ENCODE data around the gene OMD. TPM values are rescaled to one million over a fixed set of nuclear protein-coding genes. Genes with fewer than 3 reads are reported as not detected.

OMD gene
- total RNA-seq, 2 donors from 2014 or later = 200 TPM

DNA sequence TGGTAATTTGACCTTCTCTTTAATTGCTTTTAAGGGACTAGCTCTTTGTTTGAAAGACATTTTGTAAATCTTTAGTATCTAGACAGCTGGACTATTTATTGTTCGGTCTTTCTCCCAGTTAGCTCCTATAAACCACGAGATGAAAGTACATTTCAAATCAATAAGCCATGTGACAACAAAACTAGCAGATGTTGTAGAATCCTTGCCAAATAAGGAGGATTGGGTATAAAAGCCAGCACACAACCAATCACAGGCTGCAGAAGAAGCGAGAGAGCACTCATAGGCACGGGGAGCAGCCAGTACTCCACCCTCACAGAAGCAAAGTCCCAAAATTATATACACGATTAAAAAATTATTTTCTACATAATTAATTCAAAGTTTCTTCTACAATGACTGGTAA lies 8.1 kb upstream of the OMD start:
- TF ChIP-seq, protein P1, sequence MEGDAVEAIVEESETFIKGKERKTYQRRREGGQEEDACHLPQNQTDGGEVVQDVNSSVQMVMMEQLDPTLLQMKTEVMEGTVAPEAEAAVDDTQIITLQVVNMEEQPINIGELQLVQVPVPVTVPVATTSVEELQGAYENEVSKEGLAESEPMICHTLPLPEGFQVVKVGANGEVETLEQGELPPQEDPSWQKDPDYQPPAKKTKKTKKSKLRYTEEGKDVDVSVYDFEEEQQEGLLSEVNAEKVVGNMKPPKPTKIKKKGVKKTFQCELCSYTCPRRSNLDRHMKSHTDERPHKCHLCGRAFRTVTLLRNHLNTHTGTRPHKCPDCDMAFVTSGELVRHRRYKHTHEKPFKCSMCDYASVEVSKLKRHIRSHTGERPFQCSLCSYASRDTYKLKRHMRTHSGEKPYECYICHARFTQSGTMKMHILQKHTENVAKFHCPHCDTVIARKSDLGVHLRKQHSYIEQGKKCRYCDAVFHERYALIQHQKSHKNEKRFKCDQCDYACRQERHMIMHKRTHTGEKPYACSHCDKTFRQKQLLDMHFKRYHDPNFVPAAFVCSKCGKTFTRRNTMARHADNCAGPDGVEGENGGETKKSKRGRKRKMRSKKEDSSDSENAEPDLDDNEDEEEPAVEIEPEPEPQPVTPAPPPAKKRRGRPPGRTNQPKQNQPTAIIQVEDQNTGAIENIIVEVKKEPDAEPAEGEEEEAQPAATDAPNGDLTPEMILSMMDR (IDR thresholded peaks at IDR 0.05) = no peak
- DNase-seq (ENCODE audit: low spot score) (no peak), ATAC-seq (ENCODE audit: insufficient number of reproducible peaks, low FRiP score, low read depth) (no peak)
- Histone ChIP-seq H3K36me3 (no peaks in the 10 kb centered on the region), H3K4me3 (no peak overlapping the region), H3K4me1 (ENCODE audit: control insufficient read depth in 1 of 2, low read depth in 2 of 2) (no peaks in the 10 kb centered on the region), H3K9me3 (no peaks in the 10 kb centered on the region), H3K27ac (no peak overlapping the region), H3K27me3 (replicated peaks; ENCODE audit: insufficient read depth) (no peaks in the 10 kb centered on the region)

GRCh38 chr9:92429836-92430235 lies 5.6 kb upstream of the OMD start:
- Histone ChIP-seq H3K4me1 (ENCODE audit: control insufficient read depth in 1 of 2, low read depth in 2 of 2) (peaks cover 7 to 23% of the 10 kb centered on the region in 2 donors), H3K27me3 (replicated peaks; ENCODE audit: insufficient read depth) (no peaks in the 10 kb centered on the region), H3K4me3 (no peak overlapping the region), H3K36me3 (no peaks in the 10 kb centered on the region), H3K9me3 (no peaks in the 10 kb centered on the region), H3K27ac (no peak overlapping the region)
- ATAC-seq (ENCODE audit: insufficient number of reproducible peaks, low FRiP score, low read depth) = no peak
- no peak for DNase-seq (ENCODE audit: low spot score)
- TF ChIP-seq, protein P1 (IDR thresholded peaks at IDR 0.05) = no peak

GRCh38 chr9:92426501-92427145 lies 2.4 kb upstream of the OMD start:
- H3K9me3 ChIP-seq = no peaks in the 10 kb centered on the region
- DNase-seq (ENCODE audit: low spot score) (no peak), ATAC-seq (ENCODE audit: insufficient number of reproducible peaks, low FRiP score, low read depth) (no peak)
- H3K27me3 ChIP-seq (replicated peaks; ENCODE audit: insufficient read depth) = no peaks in the 10 kb centered on the region
- H3K36me3 ChIP-seq = no peaks in the 10 kb centered on the region
- TF ChIP-seq, protein P1 (IDR thresholded peaks at IDR 0.05) = no peak
- no peak overlapping the region for H3K4me3 ChIP-seq
- peaks cover 7 to 34% of the 10 kb centered on the region in 2 donors for H3K4me1 ChIP-seq (ENCODE audit: control insufficient read depth in 1 of 2, low read depth in 2 of 2)
- peak overlapping the region in 1 of 2 donors; percentile 13 for H3K27ac ChIP-seq

GRCh38 chr9:92425474-92425873 lies 1.2 kb upstream of the OMD start:
- Histone ChIP-seq H3K36me3 (no peaks in the 10 kb centered on the region), H3K4me1 (ENCODE audit: control insufficient read depth in 1 of 2, low read depth in 2 of 2) (peaks cover 7 to 45% of the 10 kb centered on the region in 2 donors), H3K9me3 (no peaks in the 10 kb centered on the region), H3K27me3 (replicated peaks; ENCODE audit: insufficient read depth) (no peaks in the 10 kb centered on the region), H3K27ac (peak overlapping the region; percentile 37 to 65), H3K4me3 (no peak overlapping the region)
- ATAC-seq (ENCODE audit: insufficient number of reproducible peaks, low FRiP score, low read depth) = no peak
- TF ChIP-seq, protein P1 (IDR thresholded peaks at IDR 0.05) = no peak
- no peak for DNase-seq (ENCODE audit: low spot score)

DNA sequence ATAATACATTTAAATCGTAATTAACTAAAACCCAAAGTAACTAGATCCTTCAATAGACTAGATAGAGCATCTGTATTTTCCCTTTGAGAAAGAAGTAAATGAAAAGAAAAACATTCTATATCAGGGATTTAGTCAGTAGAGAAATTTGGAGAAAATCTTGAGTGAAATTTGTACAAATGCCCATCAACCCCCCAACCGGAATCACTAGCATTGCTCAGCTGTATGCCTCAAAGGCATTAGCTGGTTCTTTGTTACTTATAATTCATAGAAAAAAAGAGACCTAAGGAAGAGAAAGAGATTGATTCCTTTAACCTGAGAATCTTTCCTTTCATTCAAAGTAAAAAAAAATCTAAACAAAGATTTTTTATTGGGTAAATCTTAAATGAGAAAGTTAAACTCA lies 659 bp downstream of the OMD start:
- no peak for DNase-seq (ENCODE audit: low spot score)
- Histone ChIP-seq H3K9me3 (no peaks in the 10 kb centered on the region), H3K36me3 (no peaks in the 10 kb centered on the region), H3K27me3 (replicated peaks; ENCODE audit: insufficient read depth) (no peaks in the 10 kb centered on the region), H3K4me3 (peak overlapping the region; percentile 71), H3K4me1 (ENCODE audit: control insufficient read depth in 1 of 2, low read depth in 2 of 2) (peaks cover 7 to 50% of the 10 kb centered on the region in 2 donors), H3K27ac (peak overlapping the region; percentile 37 to 65)
- TF ChIP-seq, protein P1 (IDR thresholded peaks at IDR 0.05) = no peak
- ATAC-seq (ENCODE audit: insufficient number of reproducible peaks, low FRiP score, low read depth) = no peak
